Kidney (tissue), 14 donors: Measurements from ENCODE around the gene KCNMB3. TPM values are rescaled to one million over a fixed set of nuclear protein-coding genes. Genes with fewer than 3 reads are reported as not detected.
"Not testable (repeated sequence)": the region's sequence is repeated elsewhere in the genome, so short reads cannot be mapped to it uniquely, and the experiment has no call there.

Experiments used
- DNase-seq, 5 donors: peaks; one replicate each; pipeline ENCODE4 v3.0.0-alpha.2; 2013 to 2020
- FAIRE-seq: peaks from 2 replicates; lab custom pipeline; 2012; peaks lifted over from hg19 to GRCh38; lab: Jason Lieb, UNC
- H3K27ac ChIP-seq, 2 donors: one replicate each; pipeline ENCODE4 v1.7.0; 2013; ENCODE audit warnings: low read depth in 2 of 2, low read length in 2 of 2, inconsistent platforms in 1 of 2
- H3K27me3 ChIP-seq: one replicate; pipeline ENCODE4 v1.7.1; 2013; ENCODE audit warnings: low read length, inconsistent platforms; ENCODE audit not compliant: control insufficient read depth, insufficient read depth
- H3K36me3 ChIP-seq, 3 donors: one replicate each; pipeline versions ENCODE4 v1.7.0 to v1.7.1; 2013; ENCODE audit warnings: low read length in 3 of 3, control low read depth in 1 of 3, inconsistent platforms in 1 of 3; ENCODE audit not compliant: insufficient read depth in 3 of 3, control insufficient read depth in 2 of 3
- H3K4me1 ChIP-seq, 3 donors: one replicate each; pipeline versions ENCODE4 v1.7.0 to v1.7.1; 2013; ENCODE audit warnings: low read length in 3 of 3, inconsistent platforms in 1 of 3, low read depth in 1 of 3; ENCODE audit not compliant: control insufficient read depth in 2 of 3, insufficient read depth in 2 of 3
- H3K4me3 ChIP-seq, 3 donors: one replicate each; pipeline versions ENCODE4 v1.7.0 to v1.8.1; 2013; ENCODE audit warnings: low read length in 3 of 3, control low read depth in 1 of 3, inconsistent platforms in 1 of 3
- H3K9ac ChIP-seq, 3 donors: one replicate each; pipeline versions ENCODE4 v1.7.0 to v1.7.1; 2013; ENCODE audit warnings: low read length in 3 of 3, control low read depth in 1 of 3, inconsistent platforms in 1 of 3
- H3K9me3 ChIP-seq, 3 donors: one replicate each; pipeline versions ENCODE4 v1.7.0 to v1.7.1; 2013; ENCODE audit warnings: low read length in 3 of 3, control low read depth in 1 of 3, inconsistent platforms in 1 of 3; ENCODE audit not compliant: control insufficient read depth in 2 of 3, insufficient read depth in 1 of 3
- intact Hi-C: fragments of 100-400 bp; cut with DNase I; formaldehyde crosslinking; loops from one replicate; pipeline ENCODE4 v1.11.1; 2022
- polyA plus RNA-seq: library from polyadenylated mRNA; stranded (reverse); fragments of 350-450 nt; fragmentation: Illumina TruSeq; extraction: RNeasy Lipid Tissue Mini Kit (QIAGEN cat#74804); gene quantifications from one replicate; pipeline ENCODE4 v1.2.3, GENCODE V29; 2014; ENCODE audit warnings: low read depth, low replicate concordance; ENCODE audit not compliant: insufficient read depth
- total RNA-seq: library from RNA; stranded (reverse); fragmentation: NEBNext Ultra II Directional; extraction: Animal tissue kit (Norgen Biotek cat#: 25700); gene quantifications from one replicate; pipeline ENCODE4 v1.2.1, GENCODE V29; 2021
- TF ChIP-seq, protein P1 (sequence below): IDR thresholded peaks from 3 replicates; pipeline ENCODE4 v1.5.1; 2012; ENCODE audit warnings: mild to moderate bottlenecking, moderate library complexity, borderline replicate concordance; ENCODE audit not compliant: insufficient read depth; ENCODE audit errors: extremely low read depth
- donor health status: control.
- donor health status: control.
- donor health status: control.
- donor health status: control.
- donor health status: control.
- donor health status: DM: yes; HTN: yes; CAD: no.
- donor health status: Normal renal cell carcinoma (clear cell type).

The KCNMB3 gene
- total and polyA plus RNA-seq, 2 donors from 2014 or later = 1.7 to 3.7 TPM

GRCh38 chr3:179276001-179276400 lies 25.1 kb upstream of the KCNMB3 start:
- Histone ChIP-seq H3K9ac (no peak overlapping the region), H3K4me3 (no peak overlapping the region), H3K4me1 (no peaks in the 10 kb centered on the region), H3K27me3 (no peaks in the 10 kb centered on the region), H3K36me3 (no peaks in the 10 kb centered on the region), H3K9me3 (no peaks in the 10 kb centered on the region), H3K27ac (no peak overlapping the region)
- intact Hi-C loops = no loop called here
- no peak for DNase-seq
- FAIRE-seq = no peak
- TF ChIP-seq, protein P1, sequence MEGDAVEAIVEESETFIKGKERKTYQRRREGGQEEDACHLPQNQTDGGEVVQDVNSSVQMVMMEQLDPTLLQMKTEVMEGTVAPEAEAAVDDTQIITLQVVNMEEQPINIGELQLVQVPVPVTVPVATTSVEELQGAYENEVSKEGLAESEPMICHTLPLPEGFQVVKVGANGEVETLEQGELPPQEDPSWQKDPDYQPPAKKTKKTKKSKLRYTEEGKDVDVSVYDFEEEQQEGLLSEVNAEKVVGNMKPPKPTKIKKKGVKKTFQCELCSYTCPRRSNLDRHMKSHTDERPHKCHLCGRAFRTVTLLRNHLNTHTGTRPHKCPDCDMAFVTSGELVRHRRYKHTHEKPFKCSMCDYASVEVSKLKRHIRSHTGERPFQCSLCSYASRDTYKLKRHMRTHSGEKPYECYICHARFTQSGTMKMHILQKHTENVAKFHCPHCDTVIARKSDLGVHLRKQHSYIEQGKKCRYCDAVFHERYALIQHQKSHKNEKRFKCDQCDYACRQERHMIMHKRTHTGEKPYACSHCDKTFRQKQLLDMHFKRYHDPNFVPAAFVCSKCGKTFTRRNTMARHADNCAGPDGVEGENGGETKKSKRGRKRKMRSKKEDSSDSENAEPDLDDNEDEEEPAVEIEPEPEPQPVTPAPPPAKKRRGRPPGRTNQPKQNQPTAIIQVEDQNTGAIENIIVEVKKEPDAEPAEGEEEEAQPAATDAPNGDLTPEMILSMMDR = no peak

- H3K27ac ChIP-seq, H3K4me1 ChIP-seq, H3K9ac ChIP-seq, DNase-seq, H3K36me3 ChIP-seq, intact Hi-C loops, H3K27me3 ChIP-seq, H3K4me3 ChIP-seq, H3K9me3 ChIP-seq, FAIRE-seq: not testable (repeated sequence)
These were observed 23.5 kb upstream of the KCNMB3 start for GRCh38 chr3:179274434-179274833.

GRCh38 chr3:179272385-179272784 lies 21.5 kb upstream of the KCNMB3 start:
- intact Hi-C loops = no loop called here
- no peaks in the 10 kb centered on the region for H3K27me3 ChIP-seq
- FAIRE-seq (no peak), DNase-seq (no peak)
- no peaks in the 10 kb centered on the region for H3K4me1 ChIP-seq
- H3K9me3 ChIP-seq = no peaks in the 10 kb centered on the region
- H3K27ac ChIP-seq = no peak overlapping the region
- H3K9ac ChIP-seq = no peak overlapping the region
- TF ChIP-seq, protein P1 = no peak
- H3K4me3 ChIP-seq = no peak overlapping the region
- H3K36me3 ChIP-seq = no peaks in the 10 kb centered on the region

GRCh38 chr3:179269152-179269707 lies 18.3 kb upstream of the KCNMB3 start:
- H3K4me1 ChIP-seq = no peaks in the 10 kb centered on the region
- H3K27ac ChIP-seq = no peak overlapping the region
- TF ChIP-seq, protein P1 = no peak
- H3K9ac ChIP-seq = no peak overlapping the region
- H3K36me3 ChIP-seq = no peaks in the 10 kb centered on the region
- intact Hi-C loops = no loop called here
- H3K9me3 ChIP-seq = no peaks in the 10 kb centered on the region
- DNase-seq (no peak), FAIRE-seq (no peak)
- no peak overlapping the region for H3K4me3 ChIP-seq
- no peaks in the 10 kb centered on the region for H3K27me3 ChIP-seq
